NB4 (cell line): ENCODE data around the gene CCDC68.

Experiments
- POLR2A ChIP-seq: IDR thresholded peaks from 2 replicates; pipeline ENCODE4 v1.6.1; 2011; ENCODE audit warnings: mild to moderate bottlenecking; ENCODE audit not compliant: insufficient read length; ENCODE audit errors: extremely low read depth
- TF ChIP-seq, protein P1 (sequence below): IDR thresholded peaks from one replicate; pipeline ENCODE4 v1.5.1; 2012; ENCODE audit warnings: low read depth, low read length
- TF ChIP-seq, protein P2 (sequence below): IDR thresholded peaks from 2 replicates; pipeline ENCODE4 v1.6.1; 2011; ENCODE audit warnings: low read depth, low read length

DNA sequence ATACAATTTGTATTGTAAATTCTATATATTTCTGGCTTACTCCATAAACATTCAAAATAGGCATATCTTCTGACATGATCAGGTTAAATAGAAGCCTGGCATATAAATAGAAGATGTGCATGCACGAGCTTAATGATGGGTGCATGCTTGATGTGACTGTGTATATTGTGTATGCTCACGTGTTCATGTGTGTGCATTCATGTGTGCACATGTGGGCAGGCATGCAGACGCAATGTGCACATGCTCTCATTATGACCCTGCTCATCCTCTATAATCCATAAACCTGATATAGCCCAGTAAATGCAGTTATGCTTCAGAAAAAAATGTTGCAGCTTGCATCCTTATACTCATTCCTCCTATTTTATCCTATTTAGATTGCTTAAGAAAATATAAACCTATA lies 101.8 kb downstream of the CCDC68 start:
- TF ChIP-seq, protein P1, sequence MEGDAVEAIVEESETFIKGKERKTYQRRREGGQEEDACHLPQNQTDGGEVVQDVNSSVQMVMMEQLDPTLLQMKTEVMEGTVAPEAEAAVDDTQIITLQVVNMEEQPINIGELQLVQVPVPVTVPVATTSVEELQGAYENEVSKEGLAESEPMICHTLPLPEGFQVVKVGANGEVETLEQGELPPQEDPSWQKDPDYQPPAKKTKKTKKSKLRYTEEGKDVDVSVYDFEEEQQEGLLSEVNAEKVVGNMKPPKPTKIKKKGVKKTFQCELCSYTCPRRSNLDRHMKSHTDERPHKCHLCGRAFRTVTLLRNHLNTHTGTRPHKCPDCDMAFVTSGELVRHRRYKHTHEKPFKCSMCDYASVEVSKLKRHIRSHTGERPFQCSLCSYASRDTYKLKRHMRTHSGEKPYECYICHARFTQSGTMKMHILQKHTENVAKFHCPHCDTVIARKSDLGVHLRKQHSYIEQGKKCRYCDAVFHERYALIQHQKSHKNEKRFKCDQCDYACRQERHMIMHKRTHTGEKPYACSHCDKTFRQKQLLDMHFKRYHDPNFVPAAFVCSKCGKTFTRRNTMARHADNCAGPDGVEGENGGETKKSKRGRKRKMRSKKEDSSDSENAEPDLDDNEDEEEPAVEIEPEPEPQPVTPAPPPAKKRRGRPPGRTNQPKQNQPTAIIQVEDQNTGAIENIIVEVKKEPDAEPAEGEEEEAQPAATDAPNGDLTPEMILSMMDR: no peak
- TF ChIP-seq, protein P2, sequence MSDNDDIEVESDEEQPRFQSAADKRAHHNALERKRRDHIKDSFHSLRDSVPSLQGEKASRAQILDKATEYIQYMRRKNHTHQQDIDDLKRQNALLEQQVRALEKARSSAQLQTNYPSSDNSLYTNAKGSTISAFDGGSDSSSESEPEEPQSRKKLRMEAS: no peak
- TF ChIP-seq POLR2A: no peak
